Loucy (cell line): ENCODE data around the gene SHC4.

Experiments used
- EZH2phosphoT487 ChIP-seq: fragments of 200-600 bp; IDR thresholded peaks from 2 replicates; pipeline ENCODE4 v1.6.1; 2018; ENCODE audit warnings: antibody characterized with exemption, mild to moderate bottlenecking, moderate library complexity, borderline replicate concordance
- TF ChIP-seq, protein P1 (sequence below): fragments of 200-600 bp; sonication (generic); conservative IDR thresholded peaks from 2 replicates; pipeline ENCODE4 v1.5.1; 2014; ENCODE audit warnings: mild to moderate bottlenecking, antibody characterized with exemption, low read length

DNA sequence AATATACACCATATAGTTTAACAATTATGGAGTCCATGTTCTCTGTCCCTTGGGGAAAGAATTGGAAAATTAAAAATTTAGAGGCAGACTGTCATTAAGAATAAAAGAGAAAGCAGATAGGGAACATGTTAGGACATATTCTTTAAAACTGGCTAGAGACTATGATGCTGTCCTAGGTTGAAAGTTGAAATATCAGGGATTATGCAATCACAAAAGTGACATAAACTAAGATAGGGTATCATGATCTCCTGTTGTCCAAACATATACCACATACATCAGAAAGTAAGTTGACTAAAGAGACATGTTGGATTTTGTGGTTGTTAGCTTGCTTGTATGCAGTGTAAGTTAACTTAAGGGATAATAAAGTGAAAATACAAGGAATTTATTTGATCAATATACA lies 95.7 kb downstream of the SHC4 start:
- TF ChIP-seq, protein P1, sequence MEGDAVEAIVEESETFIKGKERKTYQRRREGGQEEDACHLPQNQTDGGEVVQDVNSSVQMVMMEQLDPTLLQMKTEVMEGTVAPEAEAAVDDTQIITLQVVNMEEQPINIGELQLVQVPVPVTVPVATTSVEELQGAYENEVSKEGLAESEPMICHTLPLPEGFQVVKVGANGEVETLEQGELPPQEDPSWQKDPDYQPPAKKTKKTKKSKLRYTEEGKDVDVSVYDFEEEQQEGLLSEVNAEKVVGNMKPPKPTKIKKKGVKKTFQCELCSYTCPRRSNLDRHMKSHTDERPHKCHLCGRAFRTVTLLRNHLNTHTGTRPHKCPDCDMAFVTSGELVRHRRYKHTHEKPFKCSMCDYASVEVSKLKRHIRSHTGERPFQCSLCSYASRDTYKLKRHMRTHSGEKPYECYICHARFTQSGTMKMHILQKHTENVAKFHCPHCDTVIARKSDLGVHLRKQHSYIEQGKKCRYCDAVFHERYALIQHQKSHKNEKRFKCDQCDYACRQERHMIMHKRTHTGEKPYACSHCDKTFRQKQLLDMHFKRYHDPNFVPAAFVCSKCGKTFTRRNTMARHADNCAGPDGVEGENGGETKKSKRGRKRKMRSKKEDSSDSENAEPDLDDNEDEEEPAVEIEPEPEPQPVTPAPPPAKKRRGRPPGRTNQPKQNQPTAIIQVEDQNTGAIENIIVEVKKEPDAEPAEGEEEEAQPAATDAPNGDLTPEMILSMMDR, result no peak
- no peak for TF ChIP-seq EZH2phosphoT487
